Umbilical cord (tissue), 2 donors: ENCODE measurements around the gene MED20. TPM values are rescaled to one million over a fixed set of nuclear protein-coding genes. Genes with fewer than 3 reads are reported as not detected.

ENCODE experiments used
- DNase-seq: peaks from one replicate; pipeline ENCODE4 v3.0.0-alpha.2; 2015; ENCODE audit warnings: low spot score
- total RNA-seq: library from RNA; depleted of rRNA; stranded (reverse); fragments of >200 nt; gene quantifications from one replicate; pipeline ENCODE4 v1.2.3, GENCODE V29; 2014; ENCODE audit warnings: low replicate concordance; ENCODE audit not compliant: insufficient read depth

The MED20 gene
- total RNA-seq, 1 donor from 2014 or later, result 15.2 TPM

DNA sequence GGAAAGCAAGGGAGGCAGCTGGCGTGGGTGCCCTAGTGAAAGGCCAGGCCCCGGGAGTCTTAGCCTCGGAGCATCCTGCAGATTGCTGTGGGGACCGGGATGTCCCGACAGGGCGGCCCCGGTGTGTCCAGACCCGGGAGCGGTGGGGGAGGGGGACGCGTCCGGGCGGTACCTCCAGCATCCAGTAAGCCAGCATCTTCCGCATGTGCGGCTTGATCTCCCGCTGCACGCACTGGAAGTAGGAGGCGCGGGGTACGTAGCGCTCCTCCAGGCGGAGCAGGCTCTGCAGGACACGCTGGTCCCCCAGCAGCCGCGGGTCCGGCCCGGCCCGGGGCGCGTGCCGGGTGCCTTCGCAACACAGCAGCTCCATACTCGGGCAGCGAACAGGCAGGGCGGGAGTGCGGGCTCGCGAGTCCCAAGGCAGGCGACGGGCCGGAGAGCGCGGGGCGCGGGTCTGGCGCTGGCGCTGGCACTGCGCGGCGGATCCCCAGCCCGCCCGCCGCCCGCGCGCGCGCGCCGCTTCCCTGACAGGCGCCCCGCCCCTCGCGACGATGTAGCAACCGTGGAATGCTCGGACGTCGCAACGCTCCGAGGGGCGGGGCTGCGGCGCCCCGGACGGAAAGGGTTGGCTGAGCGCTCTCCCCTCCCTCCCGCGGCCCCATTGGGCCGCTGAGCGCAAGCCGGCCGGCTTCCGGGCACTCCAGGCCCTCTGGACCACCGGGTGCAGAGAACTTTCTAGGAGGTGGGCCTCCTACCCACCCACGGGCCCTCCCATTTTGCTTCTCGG lies 20.5 kb upstream of the MED20 start, which contains the start of gene CCND3:
CCND3 (minus strand) TSS at position 529 of the 787 bp plus-strand sequence; CDS start at position 370, 159 bp downstream.
- peak; percentile 96 for DNase-seq

DNA sequence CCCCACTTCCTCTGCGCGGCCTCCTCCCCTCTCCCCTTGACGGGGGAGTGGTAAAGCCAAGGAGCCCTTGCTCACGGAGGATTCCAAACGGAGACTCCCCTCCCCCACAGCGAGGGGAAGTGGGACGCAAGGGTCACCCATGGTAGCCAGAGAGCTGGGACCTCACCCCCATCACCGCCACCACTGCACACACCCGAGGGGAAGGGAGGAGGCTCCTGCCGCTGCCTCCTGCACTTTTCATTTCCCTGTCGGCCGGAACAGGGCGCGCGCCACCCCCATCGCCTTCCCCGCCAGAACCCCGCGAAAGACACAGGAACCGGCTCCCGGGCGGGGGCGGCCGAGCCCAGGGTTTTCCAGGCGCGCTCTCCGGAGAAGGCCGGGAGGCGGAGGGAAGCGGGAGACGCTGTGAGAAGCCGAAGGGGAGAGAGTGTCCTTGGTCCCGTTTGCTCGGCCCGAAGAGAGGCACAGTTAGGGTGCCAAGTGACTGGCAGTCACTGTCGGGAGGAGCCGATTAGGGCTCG lies 19.9 kb upstream of the MED20 start:
- DNase-seq, result peak; percentile 77

DNA sequence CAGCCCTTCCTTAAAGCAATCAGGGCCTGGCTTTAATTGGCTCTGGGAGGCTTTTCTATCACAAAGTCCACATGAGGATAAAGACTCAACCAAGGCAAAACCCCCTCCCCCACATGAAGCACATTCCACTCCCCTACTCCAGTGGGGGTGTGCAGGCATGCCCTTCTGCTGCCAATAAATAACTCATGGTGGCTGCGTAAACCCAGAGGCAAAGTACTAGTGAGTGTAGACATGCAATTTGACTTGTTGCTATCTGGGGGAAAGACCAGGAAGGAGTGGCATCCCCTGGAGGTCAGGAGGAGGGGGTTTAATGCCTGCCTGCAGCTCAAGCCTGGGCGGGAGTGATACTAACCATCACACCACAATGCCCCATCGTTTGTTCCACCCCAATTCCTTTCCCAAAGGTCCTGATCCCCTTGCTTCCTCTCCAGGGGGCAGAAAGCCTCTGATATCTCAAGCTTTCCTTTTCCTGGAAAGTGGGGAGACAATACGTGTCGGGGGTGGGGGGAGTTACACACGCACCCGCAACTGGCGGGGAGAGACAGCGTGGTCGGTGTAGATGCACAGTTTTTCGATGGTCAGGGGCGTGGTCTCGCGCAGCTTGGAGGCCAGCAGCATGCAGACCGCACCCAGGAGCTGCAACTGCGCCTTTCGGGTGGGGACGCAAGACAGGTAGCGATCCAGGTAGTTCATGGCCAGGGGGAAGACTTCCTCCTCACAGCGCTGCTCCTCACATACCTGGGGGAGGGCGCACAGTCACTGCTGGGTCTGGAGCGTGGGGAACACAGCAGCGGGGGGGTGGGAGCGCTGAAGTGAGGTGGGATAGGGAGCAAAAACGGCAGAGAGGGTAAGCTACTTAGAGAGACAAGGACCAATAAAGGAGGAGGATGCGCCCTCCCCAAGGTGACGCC lies 19.2 kb upstream of the MED20 start:
- DNase-seq, result peak; percentile 74

- peak; percentile 97 for DNase-seq
These were observed 18.4 kb upstream of the MED20 start for GRCh38 chr6:41939176-41939847.

DNA sequence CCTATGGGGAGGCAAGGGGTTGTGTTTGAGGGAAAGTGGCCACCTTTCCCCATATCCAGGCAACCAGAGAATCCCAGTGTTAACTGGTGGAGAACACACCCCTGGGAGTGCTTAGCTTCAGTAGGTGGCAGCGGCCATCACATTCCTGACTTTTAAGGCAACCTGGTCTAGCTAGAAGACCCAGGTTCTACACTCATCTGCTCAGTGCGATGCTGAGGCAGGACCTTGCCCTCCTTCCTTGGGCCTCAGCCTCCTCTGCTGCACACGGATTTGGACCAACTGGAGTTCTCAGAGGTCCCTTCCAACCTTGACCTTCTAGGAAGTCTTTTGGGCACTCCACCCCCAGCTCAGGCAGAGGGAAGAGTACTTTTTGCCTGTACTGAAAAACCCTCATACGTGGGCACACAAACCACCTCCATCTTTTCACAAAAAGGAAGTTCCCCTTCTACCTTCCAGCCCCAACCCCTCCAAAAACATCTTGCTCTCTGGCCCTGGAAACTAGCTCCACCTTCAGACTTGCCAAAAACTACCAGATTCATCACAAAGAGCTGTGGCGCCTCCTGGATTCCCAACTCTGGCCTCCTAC lies 17.7 kb upstream of the MED20 start:
- no peak for DNase-seq

- DNase-seq, result peak; percentile 35
These were observed 17.1 kb upstream of the MED20 start for GRCh38 chr6:41937861-41938574.

DNA sequence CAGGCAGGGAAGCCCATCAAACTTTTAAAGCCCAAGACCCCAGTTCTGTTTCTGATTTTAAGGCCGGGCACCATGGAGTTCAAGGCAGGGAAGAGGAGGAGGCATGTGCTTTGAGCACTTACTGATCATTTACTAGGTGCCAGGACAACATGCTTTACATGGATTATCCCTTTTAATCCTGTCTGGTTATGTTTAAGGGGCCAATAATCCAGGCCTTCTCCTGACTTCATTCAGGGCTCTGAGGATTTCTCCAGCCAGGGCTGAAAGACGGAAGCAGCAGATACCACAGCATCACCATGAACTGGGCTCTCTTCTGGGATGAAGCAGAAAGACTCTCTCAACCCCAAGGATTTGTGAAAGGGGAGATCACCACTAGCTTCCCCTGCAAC lies 16.5 kb upstream of the MED20 start:
- DNase-seq, result no peak

DNA sequence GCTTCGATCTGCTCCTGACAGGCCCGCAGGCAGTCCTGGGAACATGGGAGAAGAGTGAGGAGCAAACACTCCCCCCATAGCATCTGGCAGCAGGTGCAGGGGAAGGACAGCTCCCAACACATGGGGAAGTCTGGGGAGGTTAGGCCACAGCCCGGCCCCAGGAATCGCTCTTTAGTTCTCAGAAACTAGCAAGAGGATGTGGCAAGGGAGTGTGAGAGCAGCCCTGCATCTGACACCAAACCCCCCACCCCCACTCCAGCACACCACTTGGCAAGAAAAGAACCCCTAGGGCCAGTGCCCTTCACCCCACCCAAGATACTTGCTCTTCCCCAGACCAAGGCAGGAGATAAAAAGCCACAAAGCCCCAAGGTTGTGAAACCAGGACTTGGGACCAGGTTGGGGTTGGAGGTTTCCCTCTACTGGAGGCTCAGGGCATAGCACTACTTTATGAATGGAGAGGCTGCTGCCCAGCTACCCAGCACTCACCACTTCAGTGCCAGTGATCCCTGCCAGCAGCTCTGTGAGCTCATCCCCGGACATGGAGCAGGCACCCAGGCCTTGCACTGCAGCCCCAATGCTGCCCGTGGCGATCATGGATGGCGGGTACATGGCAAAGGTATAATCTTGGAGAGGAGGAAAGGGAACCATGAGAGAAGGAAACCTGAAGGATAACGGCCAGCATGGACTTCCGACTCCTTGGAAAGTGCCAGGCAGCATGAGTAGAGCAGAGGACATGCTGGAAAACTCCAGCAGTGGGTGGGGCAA lies 15.3 kb upstream of the MED20 start:
- DNase-seq, result peak; percentile 85

DNA sequence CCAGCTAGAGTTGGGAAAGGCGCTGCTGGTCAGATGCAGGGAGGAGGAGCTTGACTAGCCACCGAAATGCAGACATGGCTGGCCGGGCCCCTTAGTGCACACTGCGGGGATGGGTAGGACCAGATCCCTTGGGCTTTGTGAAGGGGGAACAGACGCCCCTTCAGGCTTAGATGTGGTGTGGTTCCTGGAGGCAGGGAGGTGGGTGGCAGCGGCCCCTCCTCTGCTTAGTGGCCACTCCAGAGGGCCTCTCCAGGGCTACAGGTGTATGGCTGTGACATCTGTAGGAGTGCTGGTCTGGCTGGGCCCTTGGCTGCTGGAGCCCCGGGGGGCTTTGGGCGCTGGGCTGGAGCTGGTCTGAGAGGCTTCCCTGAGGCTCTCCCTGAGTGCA lies 14.7 kb upstream of the MED20 start:
- DNase-seq, result no peak

DNA sequence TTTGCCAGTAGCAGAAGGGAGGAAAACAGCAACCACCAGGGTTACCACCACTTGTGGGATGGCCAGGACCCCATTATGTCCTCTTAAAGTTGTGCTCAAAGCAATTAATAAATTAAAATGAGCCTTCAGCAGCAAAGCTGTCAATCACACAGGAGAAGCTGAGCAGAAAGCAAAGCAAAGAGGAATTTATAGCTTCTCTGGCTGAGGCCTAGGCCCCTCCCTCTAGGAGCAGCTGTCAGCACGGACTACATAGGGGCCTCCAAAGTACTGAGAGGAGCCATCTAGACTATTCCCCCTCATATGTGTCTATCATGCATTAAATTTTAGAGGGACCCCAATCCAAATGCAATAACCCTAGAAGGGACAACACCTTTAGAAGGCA lies 14.2 kb upstream of the MED20 start:
- DNase-seq, result no peak

DNA sequence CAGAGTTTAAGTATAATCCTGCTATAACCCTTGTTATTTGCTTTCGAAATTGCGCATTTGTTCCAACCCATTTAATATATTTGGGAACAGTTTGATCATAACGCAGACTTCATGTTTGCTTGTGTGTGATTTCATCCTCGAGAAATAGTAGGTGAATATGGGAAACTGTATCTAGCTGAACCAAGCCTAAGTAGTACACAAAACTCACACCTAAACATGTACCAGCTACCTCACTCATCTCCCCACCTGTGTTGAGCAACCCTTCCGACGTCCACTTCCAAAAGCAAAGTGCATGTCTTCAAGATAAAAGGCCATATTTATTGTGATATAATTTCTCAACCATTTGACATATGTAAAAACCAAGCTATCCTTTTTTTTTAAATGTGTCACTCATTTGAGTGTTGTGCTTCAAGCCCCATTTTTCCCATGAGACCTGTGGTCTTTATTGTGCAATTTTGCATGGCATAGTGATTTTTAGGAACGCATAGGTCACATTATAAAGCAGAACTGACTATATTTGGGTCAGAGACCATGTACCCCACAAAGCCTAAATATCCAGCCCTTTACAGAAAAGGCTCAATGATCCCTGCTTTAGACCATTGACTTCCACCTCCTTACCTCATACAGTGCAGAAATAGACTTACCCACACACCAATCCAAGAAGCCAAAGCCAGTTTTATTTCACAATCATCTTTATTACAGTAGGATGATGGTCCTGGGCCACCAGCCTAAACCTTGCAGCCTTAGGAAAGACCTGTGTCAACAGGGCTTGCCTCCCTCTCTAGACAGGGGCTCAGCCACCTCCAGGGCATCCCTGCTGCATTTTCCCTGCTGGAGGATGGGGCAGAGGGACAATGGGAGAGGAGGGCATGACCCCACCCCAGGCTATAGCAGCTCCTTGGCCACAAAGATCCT lies 13.6 kb upstream of the MED20 start:
- no peak for DNase-seq

GRCh38 chr6:41932378-41932777 lies 11.4 kb upstream of the MED20 start:
- no peak for DNase-seq

DNA sequence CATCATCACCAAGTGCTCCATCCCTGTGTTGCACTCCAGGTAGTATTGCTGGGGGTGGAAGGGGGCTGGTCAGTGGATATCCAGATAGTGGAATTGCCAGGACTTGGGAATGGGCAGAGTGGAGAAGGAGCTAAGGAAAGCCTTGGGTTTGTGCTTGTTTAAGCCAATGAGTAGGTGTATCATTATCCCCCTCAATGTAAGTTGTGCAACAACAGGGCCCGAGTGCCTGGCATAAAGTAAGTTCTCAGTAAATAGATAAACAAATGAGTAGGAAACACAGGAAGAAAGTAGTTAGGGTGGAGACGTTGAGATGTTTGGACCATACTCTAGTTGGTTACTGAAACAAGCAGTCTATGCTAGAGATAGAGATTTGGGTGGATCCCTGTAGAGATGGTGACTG lies 10.9 kb upstream of the MED20 start:
- no peak for DNase-seq

GRCh38 chr6:41929924-41930323 lies 9.0 kb upstream of the MED20 start:
- DNase-seq, result no peak

DNA sequence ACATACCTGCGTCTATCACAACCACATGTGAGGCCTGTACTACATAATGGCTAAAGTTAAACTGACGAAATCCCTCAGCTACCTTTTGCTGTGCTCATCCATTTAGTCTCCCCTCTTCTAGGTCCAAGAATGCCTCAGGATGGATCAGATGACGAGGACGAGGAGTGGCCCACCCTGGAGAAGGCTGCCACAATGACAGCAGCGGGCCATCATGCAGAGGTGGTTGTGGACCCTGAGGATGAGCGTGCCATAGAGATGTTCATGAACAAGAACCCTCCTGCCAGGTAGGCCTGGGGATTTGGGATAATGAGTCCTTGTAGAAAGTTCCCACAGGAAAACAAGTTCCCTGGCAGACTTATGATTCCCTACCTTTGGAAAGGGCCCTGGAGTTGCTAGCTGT lies 6.3 kb upstream of the MED20 start:
- no peak for DNase-seq

- DNase-seq, result no peak
These were observed 1.2 kb upstream of the MED20 start for GRCh38 chr6:41922154-41922553.

GRCh38 chr6:41921712-41921998 lies 716 bp upstream of the MED20 start:
- no peak for DNase-seq

- no peak for DNase-seq
These were observed 3.4 kb downstream of the MED20 start for GRCh38 chr6:41917528-41917927.

DNA sequence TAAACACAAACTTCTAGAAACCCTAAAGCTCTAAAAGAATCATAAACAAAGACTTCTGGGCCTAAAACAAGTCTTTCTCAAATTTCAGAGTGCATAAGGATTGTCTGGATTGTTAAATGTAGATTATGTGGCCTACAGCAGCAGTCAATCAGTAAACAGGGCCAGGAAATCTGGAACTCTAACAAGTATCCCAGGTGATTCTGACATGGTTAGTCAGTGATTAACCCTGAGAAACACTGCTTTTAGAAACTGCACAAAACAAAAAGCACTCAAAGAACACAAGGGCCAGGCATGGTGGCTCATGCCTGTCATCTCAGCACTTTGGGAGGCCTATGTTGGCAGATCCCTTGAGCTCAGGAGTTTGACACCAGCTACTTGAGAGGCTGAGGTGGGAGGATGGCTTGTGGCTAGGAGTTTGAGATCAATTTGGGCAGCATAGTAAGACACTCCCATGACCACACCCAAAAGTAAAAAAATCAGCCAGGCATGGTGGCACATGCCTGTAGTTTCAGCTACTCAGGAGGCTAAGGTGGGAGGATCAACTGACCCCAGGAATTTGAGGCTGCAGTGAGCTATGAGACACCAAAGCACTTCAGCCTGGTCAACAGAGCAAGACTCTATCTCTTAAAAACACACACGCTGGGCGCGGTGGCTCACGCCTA lies 5.9 kb downstream of the MED20 start:
- DNase-seq, result no peak
